NCI-H2227 treated with DMSO at 0.1 percent for 48 hours (cell line): ENCODE measurements around the gene VSX1.

Experiments used
- DNase-seq: peaks from one replicate; lab custom pipeline; 2025; lab: John Stamatoyannopoulos, UW

VSX1 gene

DNA sequence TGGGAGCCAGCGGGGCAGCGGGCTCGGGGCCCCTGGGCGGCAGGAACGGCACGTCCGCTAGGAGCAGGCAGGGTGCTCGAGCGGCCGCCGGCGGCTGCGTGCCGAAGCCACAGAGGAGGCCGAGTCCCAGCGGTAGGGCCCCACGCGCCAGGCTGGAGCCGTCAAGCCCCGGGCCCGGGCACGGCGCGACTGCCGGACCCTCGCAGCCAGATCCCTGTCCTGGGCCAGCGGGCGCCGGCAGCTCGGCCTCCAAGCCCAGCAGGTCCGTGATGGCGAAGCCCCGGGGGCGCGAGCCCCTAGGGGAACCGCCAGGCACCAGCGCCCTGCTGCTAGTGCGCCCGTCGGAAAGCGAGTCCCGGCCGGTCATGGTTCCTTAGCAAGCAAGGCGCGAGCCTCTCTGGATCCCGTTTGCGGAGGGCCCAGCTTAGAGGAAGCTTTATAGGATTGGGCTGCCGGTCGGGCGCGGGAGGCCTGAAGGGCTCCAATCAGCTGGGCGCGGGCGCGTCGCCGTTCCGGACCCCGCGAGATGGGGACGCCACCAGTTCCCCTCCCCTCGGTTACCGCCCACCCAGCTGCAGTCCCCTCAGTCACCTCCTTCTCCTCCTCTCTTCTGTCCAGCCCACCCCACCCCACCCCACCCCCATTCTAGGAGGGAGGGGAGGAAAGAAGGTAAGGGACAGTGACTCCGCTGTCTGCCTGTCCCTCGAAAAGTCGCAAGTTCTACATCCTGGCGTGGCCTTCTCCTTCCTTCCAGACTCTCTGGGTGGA is at the start of gene VSX1:
Gene VSX1, minus strand, starts transcription at position 412 of the 768 bp plus-strand sequence. Its CDS starts 45 bp downstream, at position 367.
- DNase-seq, result no peak

- no peak for DNase-seq
These were observed 48.0 kb upstream of the VSX1 start for GRCh38 chr20:25129908-25130307.

- no peak for DNase-seq
These were observed 47.5 kb upstream of the VSX1 start for GRCh38 chr20:25129428-25129827.

- no peak for DNase-seq
These were observed 46.7 kb upstream of the VSX1 start for GRCh38 chr20:25128649-25129048.

GRCh38 chr20:25127761-25128537 is 46.0 kb upstream of the VSX1 start:
- DNase-seq, result no peak

DNA sequence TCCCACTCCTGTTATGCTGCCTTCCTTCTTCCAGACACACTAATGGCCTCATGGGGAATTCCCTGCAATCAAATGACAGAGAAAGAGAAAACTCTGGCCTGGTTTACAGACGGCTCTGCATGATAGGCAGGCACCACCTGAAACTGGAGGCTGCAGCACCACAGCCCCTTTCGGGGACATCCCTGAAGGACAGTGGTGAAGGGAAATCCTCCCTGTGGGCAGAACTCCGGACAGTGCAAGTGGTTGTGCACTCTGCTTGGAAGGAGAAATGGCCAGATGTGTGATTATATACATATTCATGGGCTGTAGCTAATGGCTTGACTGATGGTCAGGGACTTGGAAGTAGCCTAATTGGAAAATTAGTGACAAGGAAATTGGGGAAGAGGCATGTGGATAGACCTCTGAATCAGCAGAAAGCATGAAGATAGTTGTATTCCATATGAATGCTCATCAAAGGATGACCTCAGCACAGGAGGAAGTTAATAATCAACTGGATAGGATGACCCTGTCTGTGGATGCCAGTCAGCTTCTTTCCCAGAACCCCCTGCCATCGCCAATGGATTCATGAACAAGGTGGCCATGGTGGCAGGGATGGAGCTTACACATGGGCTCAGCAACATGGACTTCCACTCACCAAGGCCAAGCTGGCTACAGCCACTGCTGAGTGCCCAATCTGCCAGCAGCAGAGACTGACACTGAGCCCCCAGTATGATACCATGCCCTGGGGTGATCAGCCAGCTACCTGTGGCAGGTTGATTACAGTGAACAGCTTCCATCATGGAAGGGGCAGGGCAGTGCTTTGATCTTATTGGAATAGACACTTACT is 44.5 kb upstream of the VSX1 start:
- no peak for DNase-seq

GRCh38 chr20:25125636-25126035 is 43.7 kb upstream of the VSX1 start:
- no peak for DNase-seq

GRCh38 chr20:25120920-25121319 is 39.0 kb upstream of the VSX1 start:
- no peak for DNase-seq

GRCh38 chr20:25120457-25120856 is 38.5 kb upstream of the VSX1 start:
- DNase-seq, result no peak

GRCh38 chr20:25118529-25118928 is 36.6 kb upstream of the VSX1 start:
- DNase-seq, result no peak

GRCh38 chr20:25117990-25118389 is 36.0 kb upstream of the VSX1 start:
- DNase-seq, result no peak

- DNase-seq, result no peak
These were observed 35.0 kb upstream of the VSX1 start for GRCh38 chr20:25116739-25117458.

GRCh38 chr20:25103526-25103925 is 21.6 kb upstream of the VSX1 start:
- no peak for DNase-seq

- no peak for DNase-seq
These were observed 19.0 kb upstream of the VSX1 start for GRCh38 chr20:25100914-25101313.

DNA sequence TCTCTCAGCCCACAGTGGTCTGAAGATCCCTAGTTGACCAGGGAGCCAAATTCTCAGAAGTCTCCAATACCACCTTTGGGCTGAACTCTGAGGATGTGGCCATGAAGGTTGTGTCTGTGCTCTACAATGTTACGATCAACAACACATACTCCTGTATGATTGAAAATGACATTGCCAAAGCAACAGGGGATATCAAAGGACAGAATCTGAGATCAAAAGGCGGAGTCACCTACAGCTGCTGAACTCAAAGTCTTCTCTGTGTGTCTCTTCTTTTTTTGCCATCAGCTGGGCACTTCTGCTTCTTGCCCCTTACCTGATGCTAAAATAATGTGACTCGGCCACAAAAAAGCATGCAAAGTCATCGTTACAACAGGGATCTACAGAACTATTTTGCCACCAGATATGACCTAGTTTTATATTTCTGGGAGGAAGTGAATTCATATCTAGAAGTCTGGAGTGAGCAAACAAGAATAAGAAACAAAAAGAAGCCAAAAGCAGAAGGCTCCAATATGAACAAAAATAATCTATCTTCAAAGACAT is 17.7 kb upstream of the VSX1 start:
- DNase-seq, result no peak

GRCh38 chr20:25097498-25097897 is 15.6 kb upstream of the VSX1 start:
- DNase-seq, result no peak

GRCh38 chr20:25090492-25091429 is 8.8 kb upstream of the VSX1 start:
- peak; percentile 13 for DNase-seq

GRCh38 chr20:25089662-25090061 is 7.7 kb upstream of the VSX1 start:
- no peak for DNase-seq

DNA sequence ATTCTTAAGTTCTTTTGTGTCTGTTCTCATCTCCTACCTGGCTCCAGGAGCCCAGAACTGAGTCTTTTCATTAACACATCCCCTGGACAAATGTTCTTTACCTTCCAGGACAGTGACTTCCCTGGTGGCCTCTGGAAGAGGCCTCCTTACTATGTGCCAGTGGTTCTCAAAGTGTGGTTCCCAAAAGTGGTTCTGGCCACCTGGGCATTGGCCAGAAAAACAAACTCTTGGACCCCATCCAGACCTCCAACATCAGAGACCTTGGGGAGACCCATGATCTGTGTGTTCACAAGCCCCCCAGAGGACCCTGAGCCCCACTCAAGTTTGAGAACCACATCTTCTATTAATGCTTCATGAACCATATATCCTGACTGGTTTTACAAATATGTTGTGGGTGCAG is 7.2 kb upstream of the VSX1 start:
- no peak for DNase-seq

DNA sequence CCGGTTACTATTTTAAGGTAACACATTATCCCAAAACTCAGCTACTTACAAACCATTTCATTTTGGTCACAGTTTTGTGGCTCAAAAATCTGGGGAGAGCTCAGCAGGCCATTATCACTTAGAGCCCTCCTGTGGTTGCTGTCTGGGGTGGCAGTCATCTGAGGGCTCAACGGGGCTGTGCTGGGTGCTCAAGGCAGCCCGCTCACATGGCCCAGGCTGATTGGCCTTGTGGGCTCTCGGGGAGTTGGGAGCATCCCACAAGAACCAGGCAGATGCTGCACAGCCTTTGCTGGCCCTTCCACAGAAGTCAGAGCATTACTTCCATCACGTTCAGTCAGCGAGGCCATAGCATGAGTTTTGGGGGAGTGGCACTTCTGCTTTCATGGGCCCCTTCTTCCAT is 6.3 kb upstream of the VSX1 start:
- DNase-seq, result no peak
